Measurements from ENCODE around the gene ATP1A1. TPM values are rescaled to one million over a fixed set of nuclear protein-coding genes. Genes with fewer than 3 reads are reported as not detected.

Gene ATP1A1
- total RNA-seq, 2 donors from 2014 or later = 718 to 936 TPM

DNA sequence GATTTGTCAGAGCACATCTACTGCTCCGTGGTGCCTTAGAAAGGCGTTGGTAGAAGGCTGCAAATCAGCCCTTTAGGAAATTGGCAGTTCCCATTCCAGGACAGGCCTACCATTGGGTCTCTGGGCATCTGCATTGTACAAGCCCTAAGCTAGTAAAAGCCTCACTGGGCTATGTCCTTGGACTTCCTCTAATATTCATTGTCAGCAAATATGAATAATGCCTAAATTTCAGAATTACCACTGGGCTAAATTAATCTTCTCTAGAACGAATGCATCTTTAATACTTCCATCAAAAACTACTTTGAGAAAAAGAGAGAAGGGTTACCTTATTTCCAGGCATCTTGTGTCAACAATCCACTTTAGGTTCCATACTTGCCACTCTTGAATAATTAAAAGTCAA lies 41.5 kb upstream of the ATP1A1 start:
- Histone ChIP-seq H3K9me3 (no peaks in the 10 kb centered on the region), H3K27me3 (no peaks in the 10 kb centered on the region), H3K27ac (no peak overlapping the region), H3K9ac (ENCODE audit: low read depth in 2 of 2, low read length in 2 of 2) (peak overlapping the region in 1 of 2 donors; percentile 46), H3K4me1 (peaks cover 19% of the 10 kb centered on the region), H3K36me3 (no peaks in the 10 kb centered on the region), H3K4me3 (no peak overlapping the region)
- TF ChIP-seq, protein P1, sequence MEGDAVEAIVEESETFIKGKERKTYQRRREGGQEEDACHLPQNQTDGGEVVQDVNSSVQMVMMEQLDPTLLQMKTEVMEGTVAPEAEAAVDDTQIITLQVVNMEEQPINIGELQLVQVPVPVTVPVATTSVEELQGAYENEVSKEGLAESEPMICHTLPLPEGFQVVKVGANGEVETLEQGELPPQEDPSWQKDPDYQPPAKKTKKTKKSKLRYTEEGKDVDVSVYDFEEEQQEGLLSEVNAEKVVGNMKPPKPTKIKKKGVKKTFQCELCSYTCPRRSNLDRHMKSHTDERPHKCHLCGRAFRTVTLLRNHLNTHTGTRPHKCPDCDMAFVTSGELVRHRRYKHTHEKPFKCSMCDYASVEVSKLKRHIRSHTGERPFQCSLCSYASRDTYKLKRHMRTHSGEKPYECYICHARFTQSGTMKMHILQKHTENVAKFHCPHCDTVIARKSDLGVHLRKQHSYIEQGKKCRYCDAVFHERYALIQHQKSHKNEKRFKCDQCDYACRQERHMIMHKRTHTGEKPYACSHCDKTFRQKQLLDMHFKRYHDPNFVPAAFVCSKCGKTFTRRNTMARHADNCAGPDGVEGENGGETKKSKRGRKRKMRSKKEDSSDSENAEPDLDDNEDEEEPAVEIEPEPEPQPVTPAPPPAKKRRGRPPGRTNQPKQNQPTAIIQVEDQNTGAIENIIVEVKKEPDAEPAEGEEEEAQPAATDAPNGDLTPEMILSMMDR (IDR thresholded peaks at IDR 0.05) = no peak
- intact Hi-C loops (cut with DNase I) = no loop called here
- no peak for DNase-seq

DNA sequence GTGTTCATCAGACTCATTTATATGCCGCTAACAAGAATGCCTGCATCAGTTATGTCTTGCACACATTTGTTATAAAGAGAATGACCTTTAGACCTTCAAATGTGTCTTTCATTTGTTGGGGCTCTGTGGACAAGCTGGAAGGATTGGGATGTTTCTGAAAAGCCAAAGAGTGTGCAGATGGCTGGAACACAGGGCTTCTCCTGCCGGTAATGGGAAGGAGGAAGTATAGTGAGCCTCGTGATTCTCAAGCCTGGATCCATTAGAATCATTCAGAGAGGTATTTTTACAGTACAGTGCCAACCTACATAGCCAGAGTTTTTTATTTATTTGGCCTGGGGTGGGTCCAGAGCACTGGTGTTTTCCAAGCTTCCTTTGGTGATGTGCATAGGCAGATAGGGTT lies 40.6 kb upstream of the ATP1A1 start:
- no peak for DNase-seq
- intact Hi-C loops (cut with DNase I) = no loop called here
- H3K36me3 ChIP-seq = no peaks in the 10 kb centered on the region
- TF ChIP-seq, protein P1 (IDR thresholded peaks at IDR 0.05) = no peak
- H3K4me1 ChIP-seq = peaks cover 19% of the 10 kb centered on the region
- H3K4me3 ChIP-seq = no peak overlapping the region
- H3K27me3 ChIP-seq = no peaks in the 10 kb centered on the region
- no peak overlapping the region for H3K27ac ChIP-seq
- H3K9me3 ChIP-seq = no peaks in the 10 kb centered on the region
- H3K9ac ChIP-seq (ENCODE audit: low read depth in 2 of 2, low read length in 2 of 2) = no peak overlapping the region

DNA sequence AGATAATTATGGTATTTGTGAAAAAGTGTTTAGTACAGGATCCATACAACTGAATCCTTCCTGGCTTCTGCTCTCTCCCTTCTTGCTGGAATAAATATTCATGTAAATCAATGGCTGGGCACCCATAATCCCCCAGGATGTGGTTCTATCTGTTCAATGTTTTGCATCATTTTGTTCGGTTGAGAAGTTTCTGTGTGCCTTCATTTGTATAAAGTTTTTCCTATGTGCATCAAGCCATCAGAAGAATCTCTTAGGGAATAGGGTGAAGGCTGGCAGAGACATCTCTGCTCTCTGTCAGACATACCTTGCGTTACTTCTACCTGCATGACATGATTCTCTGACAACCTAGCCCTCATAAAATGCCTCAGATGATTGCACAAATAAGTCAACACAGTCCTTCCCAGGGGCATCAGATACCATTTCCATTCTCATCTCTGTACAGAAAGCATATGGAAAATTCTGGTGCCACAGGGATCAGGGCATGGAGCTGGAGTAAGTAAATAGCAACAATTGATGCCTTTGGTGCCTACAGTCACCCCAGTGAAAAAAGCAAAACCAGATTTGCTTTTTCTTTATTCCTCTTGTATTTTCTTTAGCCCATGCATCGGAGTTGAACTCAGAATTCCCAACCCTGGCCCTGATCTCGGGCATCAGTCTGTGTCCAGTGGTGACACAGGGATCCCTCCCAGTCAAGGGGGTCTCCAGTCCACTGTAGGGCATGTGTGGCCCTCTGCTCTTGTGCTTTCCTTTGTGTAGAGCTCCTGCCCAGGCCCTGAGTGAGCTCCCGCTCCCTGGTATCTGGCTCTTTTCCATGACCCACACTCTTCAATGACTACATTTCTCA lies 39.7 kb upstream of the ATP1A1 start:
- intact Hi-C loops (cut with DNase I) = no loop called here

DNA sequence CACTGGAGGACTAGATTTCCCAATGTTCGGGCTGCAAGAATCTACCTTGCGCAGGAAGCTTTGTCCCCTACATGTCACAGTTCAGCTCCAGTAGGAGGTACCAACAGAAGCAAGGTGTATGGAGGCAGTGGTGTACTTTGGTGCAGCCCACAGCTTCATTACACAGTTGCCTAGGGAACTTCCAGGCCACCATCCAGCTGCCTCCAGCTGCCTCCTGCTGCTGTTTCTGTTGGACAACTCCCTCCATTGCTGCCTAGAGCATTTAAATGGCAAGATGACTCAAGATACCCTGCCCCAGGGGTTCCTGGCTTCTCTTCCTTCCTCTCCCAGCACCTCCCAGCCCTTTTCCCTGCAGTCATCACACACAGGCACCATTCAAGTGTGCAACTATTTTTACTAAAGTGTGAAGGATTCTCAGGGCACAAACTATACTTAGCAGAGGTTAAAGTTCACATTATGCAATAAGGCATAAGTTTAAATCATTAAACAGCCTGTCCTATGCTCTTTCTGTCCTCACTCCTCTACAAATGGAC lies 39.0 kb upstream of the ATP1A1 start:
- H3K4me3 ChIP-seq = no peak overlapping the region
- peak; percentile 64 for DNase-seq
- no peaks in the 10 kb centered on the region for H3K9me3 ChIP-seq
- intact Hi-C loops (cut with DNase I) = no loop called here
- peak overlapping the region; percentile 14 for H3K27ac ChIP-seq
- TF ChIP-seq, protein P1 (IDR thresholded peaks at IDR 0.05) = no peak
- peak overlapping the region in 1 of 2 donors; percentile 72 for H3K9ac ChIP-seq (ENCODE audit: low read depth in 2 of 2, low read length in 2 of 2)
- peaks cover 19% of the 10 kb centered on the region for H3K4me1 ChIP-seq
- no peaks in the 10 kb centered on the region for H3K36me3 ChIP-seq
- no peaks in the 10 kb centered on the region for H3K27me3 ChIP-seq

More for the DNA sequence above, 39.7 kb upstream of the ATP1A1 start:
- H3K9me3 ChIP-seq = no peaks in the 10 kb centered on the region
- TF ChIP-seq, protein P1 (IDR thresholded peaks at IDR 0.05) = no peak
- H3K4me3 ChIP-seq = no peak overlapping the region
- peaks cover 19% of the 10 kb centered on the region for H3K4me1 ChIP-seq
- no peaks in the 10 kb centered on the region for H3K27me3 ChIP-seq
- peak overlapping the region in 1 of 2 donors; percentile 72 for H3K9ac ChIP-seq (ENCODE audit: low read depth in 2 of 2, low read length in 2 of 2)
- no peaks in the 10 kb centered on the region for H3K36me3 ChIP-seq
- no peak for DNase-seq
- peak overlapping the region; percentile 14 for H3K27ac ChIP-seq

DNA sequence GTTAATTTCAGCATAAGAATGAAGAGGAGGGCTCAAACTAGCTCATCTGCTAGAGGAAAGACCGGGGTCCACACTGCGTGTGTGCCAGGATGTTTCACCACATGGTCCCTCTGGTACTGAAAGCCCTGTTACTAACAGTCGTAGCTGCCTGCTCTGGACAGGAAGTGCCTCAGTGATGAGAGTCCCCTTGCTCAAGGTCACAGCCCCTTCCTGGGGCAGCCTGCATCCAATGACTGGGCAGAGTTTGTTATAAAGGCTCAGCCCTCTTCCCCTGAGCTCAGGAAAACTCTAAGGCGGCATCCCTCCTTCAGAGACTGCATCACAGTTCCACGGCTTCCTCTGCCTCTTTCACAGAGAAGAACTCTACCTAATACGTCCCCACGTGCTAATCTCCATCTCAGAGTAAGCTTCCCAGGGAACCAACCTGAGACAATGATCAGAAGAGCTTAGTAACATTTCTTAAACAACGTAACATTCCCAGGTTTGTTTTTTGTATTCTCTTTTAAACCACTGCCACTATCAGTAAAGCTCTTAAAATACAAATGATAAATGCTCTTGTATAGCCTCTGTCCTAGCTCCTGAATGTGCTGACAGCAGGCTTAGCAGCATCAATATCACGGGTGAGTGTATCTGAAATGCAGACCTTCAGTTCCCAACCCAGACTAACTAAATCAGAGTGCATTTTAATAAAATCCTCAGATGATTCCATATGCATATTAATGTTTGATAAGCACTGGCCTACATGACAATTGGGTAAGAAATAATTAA lies 38.0 kb upstream of the ATP1A1 start:
- Histone ChIP-seq H3K9ac (ENCODE audit: low read depth in 2 of 2, low read length in 2 of 2) (peak overlapping the region in 1 of 2 donors; percentile 72), H3K36me3 (no peaks in the 10 kb centered on the region), H3K27ac (peak overlapping the region; percentile 14), H3K4me3 (no peak overlapping the region), H3K4me1 (peaks cover 19% of the 10 kb centered on the region), H3K9me3 (no peaks in the 10 kb centered on the region), H3K27me3 (no peaks in the 10 kb centered on the region)
- intact Hi-C loops (cut with DNase I) = no loop called here
- DNase-seq = no peak
- TF ChIP-seq, protein P1 (IDR thresholded peaks at IDR 0.05) = no peak
